Liver (tissue), 9 donors: ENCODE measurements around the gene CAPZB. TPM values are rescaled to one million over a fixed set of nuclear protein-coding genes. Genes with fewer than 3 reads are reported as not detected.

ENCODE experiments used
- DNase-seq: peaks from one replicate; pipeline ENCODE4 v3.0.0-alpha.2; 2017; ENCODE audit warnings: low spot score
- H3K27ac ChIP-seq, 2 donors: one replicate each; pipeline ENCODE4 v1.7.0; 2013; ENCODE audit warnings: inconsistent platforms in 2 of 2, low read length in 2 of 2, control low read depth in 1 of 2, low read depth in 1 of 2, mild to moderate bottlenecking in 1 of 2
- H3K27me3 ChIP-seq, 4 donors: one replicate each; pipeline versions ENCODE4 v1.6.1 to v1.7.0; 2013; ENCODE audit warnings: low read length in 3 of 4, inconsistent platforms in 1 of 4, mild to moderate bottlenecking in 1 of 4, moderate library complexity in 1 of 4; ENCODE audit not compliant: control insufficient read depth in 4 of 4, insufficient read depth in 4 of 4
- H3K36me3 ChIP-seq, 4 donors: one replicate each; pipeline versions ENCODE4 v1.6.1 to v1.7.0; 2013; ENCODE audit warnings: low read length in 3 of 4, mild to moderate bottlenecking in 3 of 4, low read depth in 1 of 4, moderate library complexity in 1 of 4; ENCODE audit not compliant: control insufficient read depth in 4 of 4, insufficient read depth in 3 of 4
- H3K4me1 ChIP-seq, 4 donors: one replicate each; pipeline versions ENCODE4 v1.6.1 to v1.7.0; 2013; ENCODE audit warnings: low read length in 3 of 4, mild to moderate bottlenecking in 3 of 4, moderate library complexity in 1 of 4; ENCODE audit not compliant: control insufficient read depth in 4 of 4, insufficient read depth in 4 of 4
- H3K4me3 ChIP-seq, 3 donors: one replicate each; pipeline versions ENCODE4 v1.6.1 to v1.7.0; 2013; ENCODE audit warnings: low read length in 3 of 3, control low read depth in 1 of 3, low read depth in 1 of 3, mild to moderate bottlenecking in 1 of 3
- H3K9ac ChIP-seq, 2 donors: one replicate each; pipeline ENCODE4 v1.7.0; 2013; ENCODE audit warnings: low read length in 2 of 2, mild to moderate bottlenecking in 2 of 2, moderate library complexity in 2 of 2, control low read depth in 1 of 2, low read depth in 1 of 2
- H3K9me3 ChIP-seq, 4 donors: one replicate each; pipeline versions ENCODE4 v1.6.1 to v1.7.0; 2013; ENCODE audit warnings: low read length in 3 of 4; ENCODE audit not compliant: control insufficient read depth in 4 of 4
- ATF3 ChIP-seq: IDR thresholded peaks from 2 replicates; pipeline ENCODE4 v1.6.1; 2016; ENCODE audit warnings: antibody characterized with exemption
- CTCF ChIP-seq: fragments of 150-350 bp; IDR thresholded peaks from 2 replicates; pipeline ENCODE4 v1.5.1; 2017; ENCODE audit warnings: improper control_type of control experiment, low read depth, low read length; ENCODE audit not compliant: missing input control
- EGR1 ChIP-seq, 2 donors: IDR thresholded peaks; 2 replicates each; pipeline ENCODE4 v1.6.1; 2016 to 2018; ENCODE audit warnings: antibody characterized with exemption in 2 of 2, low read depth in 2 of 2
- FOXA2 ChIP-seq: IDR thresholded peaks from 2 replicates; pipeline ENCODE4 v1.6.1; 2016; ENCODE audit warnings: antibody characterized with exemption
- GABPA ChIP-seq, 2 donors: IDR thresholded peaks in 1 of 2; conservative IDR thresholded peaks in 1 of 2; 2 replicates each; pipeline ENCODE4 v1.6.1; 2016; ENCODE audit warnings: antibody characterized with exemption in 2 of 2, mild to moderate bottlenecking in 1 of 2, moderate library complexity in 1 of 2
- HNF4A ChIP-seq, 2 donors: conservative IDR thresholded peaks; 2 replicates each; pipeline ENCODE4 v1.6.1; 2016; ENCODE audit warnings: antibody characterized with exemption in 2 of 2, mild to moderate bottlenecking in 2 of 2
- HNF4G ChIP-seq: IDR thresholded peaks from 2 replicates; pipeline ENCODE4 v1.6.1; 2016; ENCODE audit warnings: antibody characterized with exemption
- JUND ChIP-seq, 2 donors: IDR thresholded peaks; 2 replicates each; pipeline ENCODE4 v1.6.1; 2016; ENCODE audit warnings: antibody characterized with exemption in 2 of 2
- NR2F2 ChIP-seq: IDR thresholded peaks from 2 replicates; pipeline ENCODE4 v1.6.1; 2016; ENCODE audit warnings: antibody characterized with exemption
- RAD21 ChIP-seq, 2 donors: IDR thresholded peaks; 2 replicates each; pipeline ENCODE4 v1.6.1; 2016; ENCODE audit warnings: antibody characterized with exemption in 2 of 2, mild to moderate bottlenecking in 2 of 2
- REST ChIP-seq: IDR thresholded peaks from 2 replicates; pipeline ENCODE4 v1.6.1; 2016; ENCODE audit warnings: antibody characterized with exemption, mild to moderate bottlenecking
- RXRA ChIP-seq, 2 donors: IDR thresholded peaks; 2 replicates each; pipeline ENCODE4 v1.6.1; 2017 to 2018; ENCODE audit warnings: antibody characterized with exemption in 2 of 2, mild to moderate bottlenecking in 1 of 2
- SP1 ChIP-seq: IDR thresholded peaks from 2 replicates; pipeline ENCODE4 v1.6.1; 2018; ENCODE audit warnings: antibody characterized with exemption, mild to moderate bottlenecking
- TAF1 ChIP-seq: conservative IDR thresholded peaks from 2 replicates; pipeline ENCODE4 v1.6.1; 2016; ENCODE audit warnings: antibody characterized with exemption, mild to moderate bottlenecking
- YY1 ChIP-seq: IDR thresholded peaks from 2 replicates; pipeline ENCODE4 v1.6.1; 2016; ENCODE audit warnings: antibody characterized with exemption, mild to moderate bottlenecking
- ZBTB33 ChIP-seq: IDR thresholded peaks from 2 replicates; pipeline ENCODE4 v1.6.1; 2016; ENCODE audit warnings: antibody characterized with exemption
- WGBS: extraction: QIAGEN DNeasy Blood & Tissue Kit; methylation state at CpG from one replicate; pipeline ENCODE4 v1.1.7; 2013; 5-methylcytosine and 5-hydroxymethylcytosine counted together
- polyA plus RNA-seq, 2 donors: library from polyadenylated mRNA; stranded (reverse) in 1 of 2; unstranded in 1 of 2; fragments of 200-250 nt in 1 of 2; fragments of >200 nt in 1 of 2; fragmentation: Nextera tagmentation in 1 of 2; extraction: Ambion mirVana in 1 of 2; gene quantifications; one replicate each; pipeline versions ENCODE4 v1.2.1 to v1.2.3, GENCODE V29; 2013 to 2015
- total RNA-seq, 2 donors: library from RNA; depleted of rRNA; stranded (reverse); fragments of >200 nt; gene quantifications; one replicate each; pipeline ENCODE4 v1.2.3, GENCODE V29; 2014
- donor health status: healthy.
- donor health status: healthy.
- donor health status: healthy.
- donor health status: healthy.
- donor health status: healthy.

CAPZB gene
- total and polyA plus RNA-seq, 4 donors: 38.3 to 98.9 (median 51.1) TPM

- 84% methylated on average over 13 of the region's 13 CpGs for WGBS
- Histone ChIP-seq H3K4me1 (peaks cover 0 to 11% (median 5%) of the 10 kb centered on the region in 4 donors), H3K36me3 (peaks cover 0 to 28% (median 5%) of the 10 kb centered on the region in 4 donors), H3K4me3 (no peak overlapping the region), H3K27me3 (no peaks in the 10 kb centered on the region), H3K9me3 (no peaks in the 10 kb centered on the region), H3K9ac (no peak overlapping the region), H3K27ac (no peak overlapping the region)
- TF ChIP-seq RAD21 (IDR thresholded peaks at IDR 0.05): no peak
- TF ChIP-seq FOXA2: no peak
- TF ChIP-seq GABPA (IDR thresholded peaks at IDR 0.05 in 1 of 2, conservative IDR thresholded peaks at IDR 0.05 in 1 of 2): no peak
- TF ChIP-seq REST: no peak
- TF ChIP-seq EGR1 (IDR thresholded peaks at IDR 0.05; ENCODE audit: low read depth in 2 of 2): no peak
- TF ChIP-seq CTCF: no peak
- no peak for TF ChIP-seq ATF3
- TF ChIP-seq NR2F2: no peak
- no peak for TF ChIP-seq HNF4A (conservative IDR thresholded peaks at IDR 0.05)
- TF ChIP-seq YY1: no peak
- TF ChIP-seq JUND (IDR thresholded peaks at IDR 0.05): no peak
- DNase-seq: no peak
These were observed 114.7 kb downstream of the CAPZB start for GRCh38 chr1:19370453-19371170.

GRCh38 chr1:19369396-19370090 is 115.8 kb downstream of the CAPZB start:
- Histone ChIP-seq H3K4me1 (peaks cover 0 to 11% (median 5%) of the 10 kb centered on the region in 4 donors), H3K27me3 (no peaks in the 10 kb centered on the region), H3K36me3 (peaks cover 0 to 18% (median 3%) of the 10 kb centered on the region in 4 donors), H3K9me3 (no peaks in the 10 kb centered on the region), H3K9ac (no peak overlapping the region), H3K27ac (no peak overlapping the region), H3K4me3 (no peak overlapping the region)
- no peak for DNase-seq
- WGBS: 92% methylated on average over 16 of the region's 16 CpGs
- no peak for TF ChIP-seq ATF3
- no peak for TF ChIP-seq RAD21 (IDR thresholded peaks at IDR 0.05)
- no peak for TF ChIP-seq TAF1
- TF ChIP-seq JUND (IDR thresholded peaks at IDR 0.05): no peak
- no peak for TF ChIP-seq HNF4A (conservative IDR thresholded peaks at IDR 0.05)
- no peak for TF ChIP-seq RXRA (IDR thresholded peaks at IDR 0.05)
- TF ChIP-seq EGR1 (IDR thresholded peaks at IDR 0.05; ENCODE audit: low read depth in 2 of 2): no peak
- TF ChIP-seq HNF4G: no peak
- no peak for TF ChIP-seq SP1
- TF ChIP-seq GABPA (IDR thresholded peaks at IDR 0.05 in 1 of 2, conservative IDR thresholded peaks at IDR 0.05 in 1 of 2): no peak
- TF ChIP-seq YY1: no peak
- no peak for TF ChIP-seq FOXA2
- TF ChIP-seq ZBTB33: no peak
- TF ChIP-seq CTCF: no peak
